HepG2 (cell line): ENCODE data around the gene ASIC3. TPM values are rescaled to one million over a fixed set of nuclear protein-coding genes. Genes with fewer than 3 reads are reported as not detected.

Experiments
- ATF4 ChIP-seq, 2 experiments: fragments of 450-650 bp in 1 of 2; sonication (generic) in 1 of 2; formaldehyde crosslinking; IDR thresholded peaks; 2 replicates each; pipeline versions ENCODE4 v1.5.0 to v1.8.0; 2020 to 2022; ENCODE audit warnings: mild to moderate bottlenecking in 1 of 2, missing genetic modification reagents in 1 of 2
- FOXO1 ChIP-seq: sonication (generic); formaldehyde crosslinking; IDR thresholded peaks from 2 replicates; pipeline ENCODE4 v1.4.0; 2020; ENCODE audit warnings: missing genetic modification reagents
- GABPB1 ChIP-seq: IDR thresholded peaks from 2 replicates; pipeline ENCODE4 v1.6.1; 2016; ENCODE audit warnings: mild to moderate bottlenecking, missing genetic modification reagents, moderate library complexity, missing compliant biosample characterization
- KDM4B ChIP-seq: sonication (generic); formaldehyde crosslinking; IDR thresholded peaks from 2 replicates; pipeline ENCODE4 v1.4.0; 2020; ENCODE audit warnings: missing genetic modification reagents
- KDM5A ChIP-seq: fragments of 200-600 bp; sonication (generic); IDR thresholded peaks from 2 replicates; pipeline ENCODE4 v1.7.0; 2018; ENCODE audit warnings: antibody characterized with exemption, mild to moderate bottlenecking, low read length, borderline replicate concordance
- MIXL1 ChIP-seq: IDR thresholded peaks from 2 replicates; pipeline ENCODE4 v1.6.1; 2016
- NKX3-1 ChIP-seq: sonication (generic); formaldehyde crosslinking; IDR thresholded peaks from 2 replicates; pipeline ENCODE4 v1.5.0; 2020; ENCODE audit warnings: missing genetic modification reagents
- NR2C2 ChIP-seq: sonication (generic); formaldehyde crosslinking; IDR thresholded peaks from 2 replicates; pipeline ENCODE4 v1.4.0; 2020; ENCODE audit warnings: missing genetic modification reagents, mild to moderate bottlenecking, moderate library complexity, borderline replicate concordance
- PCBP2 ChIP-seq: fragments of 200-400 bp; formaldehyde crosslinking; optimal IDR thresholded peaks from 2 replicates; pipeline ENCODE3; 2018; ENCODE audit warnings: low read length, low read depth; ENCODE audit not compliant: poor library complexity, severe bottlenecking
- RARG ChIP-seq: sonication (generic); formaldehyde crosslinking; IDR thresholded peaks from 2 replicates; pipeline ENCODE4 v1.4.0; 2020; ENCODE audit warnings: low read depth, mild to moderate bottlenecking, missing genetic modification reagents
- RFX1 ChIP-seq: fragments of 450-650 bp; IDR thresholded peaks from 2 replicates; pipeline ENCODE4 v1.6.1; 2017
- SMYD3 ChIP-seq: sonication (generic); formaldehyde crosslinking; IDR thresholded peaks from 2 replicates; pipeline ENCODE4 v1.8.1; 2023; ENCODE audit warnings: mild to moderate bottlenecking, missing genetic modification reagents
- ZMYM2 ChIP-seq: sonication (generic); formaldehyde crosslinking; IDR thresholded peaks from 2 replicates; pipeline ENCODE4 v1.8.0; 2022; ENCODE audit warnings: mild to moderate bottlenecking, missing genetic modification reagents
- ZNF431 ChIP-seq: sonication (generic); formaldehyde crosslinking; IDR thresholded peaks from 2 replicates; pipeline ENCODE4 v1.9.0; 2022; ENCODE audit warnings: missing genetic modification reagents, low read depth, mild to moderate bottlenecking, borderline replicate concordance
- ZNF687 ChIP-seq: sonication (generic); formaldehyde crosslinking; IDR thresholded peaks from 2 replicates; pipeline ENCODE4 v1.5.1; 2020; ENCODE audit warnings: mild to moderate bottlenecking, missing genetic modification reagents, moderate library complexity
- polyA plus RNA-seq, 8 experiments: library from polyadenylated mRNA; depleted of rRNA in 3 of 8; stranded (reverse) in 7 of 8; unstranded in 1 of 8; fragments of >200 nt; fragmentation: Illumina TruSeq in 4 of 8; extraction: Trizol in 4 of 8; gene quantifications; 2 replicates each; pipeline versions ENCODE4 v1.2.1 to v1.2.3, GENCODE V29; 2011 to 2016; ENCODE audit warnings: low read depth in 4 of 8, missing spikeins in 1 of 8, mixed read lengths in 1 of 8; ENCODE audit not compliant: insufficient read depth in 1 of 8
- total RNA-seq, 5 experiments: library from RNA; depleted of rRNA; stranded (reverse); fragments of >200 nt; fragmentation: Illumina TruSeq; extraction: Trizol; gene quantifications; 2 replicates each; pipeline ENCODE4 v1.2.3, GENCODE V29; 2016; ENCODE audit warnings: low read depth in 1 of 5
- TF ChIP-seq, protein P1 (sequence below): sonication (generic); formaldehyde crosslinking; IDR thresholded peaks from 2 replicates; pipeline ENCODE4 v1.4.0; 2020; ENCODE audit warnings: missing genetic modification reagents
- TF ChIP-seq, protein P2 (sequence below): sonication (generic); formaldehyde crosslinking; IDR thresholded peaks from 2 replicates; pipeline ENCODE4 v1.8.0; 2022; ENCODE audit warnings: missing genetic modification reagents, mild to moderate bottlenecking, moderate library complexity, borderline replicate concordance
- TF ChIP-seq, protein P3 (sequence below): sonication (generic); formaldehyde crosslinking; IDR thresholded peaks from 2 replicates; pipeline ENCODE4 v1.8.0; 2022; ENCODE audit warnings: missing genetic modification reagents, mild to moderate bottlenecking, borderline replicate concordance

ASIC3 gene
- total and polyA plus RNA-seq, 2 of the 13 experiments (the other 11 are each of a cell fraction or from before 2014, with no cell fraction given), result 0.51 TPM; not detected in 1

DNA sequence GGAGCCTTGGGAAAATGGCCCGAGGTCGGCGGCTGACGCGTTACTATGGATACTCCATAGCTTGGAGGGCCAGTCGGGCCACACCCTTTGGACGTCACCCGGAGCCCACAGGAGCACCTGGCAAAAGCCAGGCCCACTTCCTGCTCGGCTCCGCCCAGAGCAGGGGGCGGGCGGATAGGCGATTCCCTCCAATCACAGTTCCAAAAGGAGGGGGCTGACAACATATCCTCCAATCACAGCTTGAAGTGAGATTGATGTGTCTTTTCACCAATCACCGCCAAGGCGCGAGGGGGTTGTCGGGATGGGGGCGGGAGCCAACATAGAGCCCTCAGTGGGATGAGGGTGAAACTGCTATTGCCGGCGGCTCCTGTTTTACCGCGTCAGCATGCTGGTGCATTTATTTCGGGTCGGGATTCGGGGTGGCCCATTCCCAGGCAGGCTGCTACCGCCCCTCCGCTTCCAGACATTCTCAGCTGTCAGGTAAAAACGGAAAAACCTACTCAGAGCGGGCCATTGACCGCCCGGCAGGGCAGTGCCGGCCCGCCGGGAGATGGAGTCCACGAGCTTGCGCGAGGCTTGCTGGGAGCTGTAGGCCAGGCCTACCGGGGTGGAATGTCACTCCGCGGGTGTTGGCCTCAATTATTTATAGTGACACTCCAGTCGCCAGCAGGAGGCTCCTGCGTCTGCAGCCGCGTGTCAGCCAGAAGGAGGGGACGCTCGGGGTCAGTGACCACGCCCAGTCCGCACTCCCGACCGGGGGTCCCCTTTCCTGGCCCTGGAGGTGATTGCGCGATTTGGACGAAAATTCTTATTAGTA lies 20.0 kb upstream of the ASIC3 start, which contains the start of gene ABCB8 (continued):
- TF ChIP-seq, protein P1, sequence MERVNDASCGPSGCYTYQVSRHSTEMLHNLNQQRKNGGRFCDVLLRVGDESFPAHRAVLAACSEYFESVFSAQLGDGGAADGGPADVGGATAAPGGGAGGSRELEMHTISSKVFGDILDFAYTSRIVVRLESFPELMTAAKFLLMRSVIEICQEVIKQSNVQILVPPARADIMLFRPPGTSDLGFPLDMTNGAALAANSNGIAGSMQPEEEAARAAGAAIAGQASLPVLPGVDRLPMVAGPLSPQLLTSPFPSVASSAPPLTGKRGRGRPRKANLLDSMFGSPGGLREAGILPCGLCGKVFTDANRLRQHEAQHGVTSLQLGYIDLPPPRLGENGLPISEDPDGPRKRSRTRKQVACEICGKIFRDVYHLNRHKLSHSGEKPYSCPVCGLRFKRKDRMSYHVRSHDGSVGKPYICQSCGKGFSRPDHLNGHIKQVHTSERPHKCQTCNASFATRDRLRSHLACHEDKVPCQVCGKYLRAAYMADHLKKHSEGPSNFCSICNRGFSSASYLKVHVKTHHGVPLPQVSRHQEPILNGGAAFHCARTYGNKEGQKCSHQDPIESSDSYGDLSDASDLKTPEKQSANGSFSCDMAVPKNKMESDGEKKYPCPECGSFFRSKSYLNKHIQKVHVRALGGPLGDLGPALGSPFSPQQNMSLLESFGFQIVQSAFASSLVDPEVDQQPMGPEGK (CRISPR knock-in tag), result no peak; the same call in 1 of the 2 replicates
- no peak for TF ChIP-seq RARG
- TF ChIP-seq RFX1, result peak; percentile 79
- TF ChIP-seq SMYD3 (CRISPR knock-in tag), result no peak
- TF ChIP-seq ZNF687 (CRISPR knock-in tag), result peak; percentile 83
- peak; percentile 97 for TF ChIP-seq KDM5A
- 0 out of 2 replicates have a peak, but pooled peaks have one; percentile 11 for TF ChIP-seq NKX3-1 (CRISPR knock-in tag)
- 0 out of 2 replicates have a peak, but pooled peaks have one; percentile 15 for TF ChIP-seq KDM4B
- TF ChIP-seq ATF4 (CRISPR knock-in tag; IDR thresholded peaks at IDR 0.05), result peak in 1 of 2 experiments; percentile 47; a peak in 2 of 4 replicates
- TF ChIP-seq PCBP2, result no peak
- 0 out of 2 replicates have a peak, but pooled peaks have one; percentile 23 for TF ChIP-seq FOXO1
- TF ChIP-seq GABPB1 (CRISPR knock-in tag), result peak; percentile 90
- TF ChIP-seq, protein P2, sequence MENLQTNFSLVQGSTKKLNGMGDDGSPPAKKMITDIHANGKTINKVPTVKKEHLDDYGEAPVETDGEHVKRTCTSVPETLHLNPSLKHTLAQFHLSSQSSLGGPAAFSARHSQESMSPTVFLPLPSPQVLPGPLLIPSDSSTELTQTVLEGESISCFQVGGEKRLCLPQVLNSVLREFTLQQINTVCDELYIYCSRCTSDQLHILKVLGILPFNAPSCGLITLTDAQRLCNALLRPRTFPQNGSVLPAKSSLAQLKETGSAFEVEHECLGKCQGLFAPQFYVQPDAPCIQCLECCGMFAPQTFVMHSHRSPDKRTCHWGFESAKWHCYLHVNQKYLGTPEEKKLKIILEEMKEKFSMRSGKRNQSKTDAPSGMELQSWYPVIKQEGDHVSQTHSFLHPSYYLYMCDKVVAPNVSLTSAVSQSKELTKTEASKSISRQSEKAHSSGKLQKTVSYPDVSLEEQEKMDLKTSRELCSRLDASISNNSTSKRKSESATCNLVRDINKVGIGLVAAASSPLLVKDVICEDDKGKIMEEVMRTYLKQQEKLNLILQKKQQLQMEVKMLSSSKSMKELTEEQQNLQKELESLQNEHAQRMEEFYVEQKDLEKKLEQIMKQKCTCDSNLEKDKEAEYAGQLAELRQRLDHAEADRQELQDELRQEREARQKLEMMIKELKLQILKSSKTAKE (CRISPR knock-in tag), result 0 out of 2 replicates have a peak, but pooled peaks have one; percentile 11
- TF ChIP-seq ZMYM2 (CRISPR knock-in tag), result peak; percentile 73; the same call in 1 of the 2 replicates
- TF ChIP-seq MIXL1 (CRISPR knock-in tag), result peak; percentile 48; the same call in 1 of the 2 replicates
- TF ChIP-seq, protein P3, sequence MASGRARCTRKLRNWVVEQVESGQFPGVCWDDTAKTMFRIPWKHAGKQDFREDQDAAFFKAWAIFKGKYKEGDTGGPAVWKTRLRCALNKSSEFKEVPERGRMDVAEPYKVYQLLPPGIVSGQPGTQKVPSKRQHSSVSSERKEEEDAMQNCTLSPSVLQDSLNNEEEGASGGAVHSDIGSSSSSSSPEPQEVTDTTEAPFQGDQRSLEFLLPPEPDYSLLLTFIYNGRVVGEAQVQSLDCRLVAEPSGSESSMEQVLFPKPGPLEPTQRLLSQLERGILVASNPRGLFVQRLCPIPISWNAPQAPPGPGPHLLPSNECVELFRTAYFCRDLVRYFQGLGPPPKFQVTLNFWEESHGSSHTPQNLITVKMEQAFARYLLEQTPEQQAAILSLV (CRISPR knock-in tag), result peak; percentile 61; the same call in 1 of the 2 replicates
- no peak for TF ChIP-seq ZNF431
- TF ChIP-seq NR2C2 (CRISPR knock-in tag), result peak; percentile 79; the same call in 1 of the 2 replicates
